H1 (cell line): ENCODE measurements around the gene FTCDNL1. TPM values are rescaled to one million over a fixed set of nuclear protein-coding genes. Genes with fewer than 3 reads are reported as not detected.

Experiments used
- CTCF ChIA-PET: fragments of 300-600 bp; sonication (Branson Sonifier 250); formaldehyde crosslinking; loops from one replicate; lab custom pipeline; 2021; ENCODE audit not compliant: partially characterized antibody; lab: Charles Lee
- POLR2A ChIA-PET: fragments of 300-600 bp; sonication (Branson Sonifier 250); formaldehyde crosslinking; loops from one replicate; lab custom pipeline; 2021; ENCODE audit warnings: inconsistent platforms; ENCODE audit not compliant: partially characterized antibody; lab: Charles Lee
- DNase-seq, 2 experiments: peaks; one replicate each; pipeline versions ENCODE4 v3.0.0 to v3.0.0-alpha.2; 2010 to 2022; ENCODE audit warnings: low spot score in 2 of 2, low read depth in 1 of 2, mixed read lengths in 1 of 2
- FAIRE-seq: peaks from 2 replicates; lab custom pipeline; 2011; peaks lifted over from hg19 to GRCh38; lab: Jason Lieb, UNC
- H2AFZ ChIP-seq: 2 replicates; pipeline ENCODE4 v1.8.1; 2012; ENCODE audit warnings: low read length, inconsistent platforms
- H2AK5ac ChIP-seq: 2 replicates; pipeline ENCODE4 v1.6.1; 2013; ENCODE audit warnings: low read depth, low read length
- H2BK120ac ChIP-seq: replicated peaks from 2 replicates; pipeline ENCODE3; 2013; ENCODE audit warnings: low read depth, low read length, inconsistent platforms
- H2BK12ac ChIP-seq: 2 replicates; pipeline ENCODE4 v1.6.1; 2013; ENCODE audit warnings: low read depth, low read length
- H2BK15ac ChIP-seq: 2 replicates; pipeline ENCODE4 v1.6.1; 2013; ENCODE audit warnings: low read length
- H2BK20ac ChIP-seq: 2 replicates; pipeline ENCODE4 v1.6.1; 2013; ENCODE audit warnings: low read length
- H2BK5ac ChIP-seq: 2 replicates; pipeline ENCODE4 v1.6.1; 2013; ENCODE audit warnings: low read depth, low read length
- H3K14ac ChIP-seq: 2 replicates; pipeline ENCODE4 v1.6.1; 2013; ENCODE audit warnings: inconsistent platforms; ENCODE audit not compliant: insufficient read length
- H3K18ac ChIP-seq: 2 replicates; pipeline ENCODE4 v1.6.1; 2013; ENCODE audit warnings: low read length; ENCODE audit errors: extremely low read depth
- H3K23ac ChIP-seq: 2 replicates; pipeline ENCODE4 v1.6.1; 2013; ENCODE audit warnings: inconsistent platforms; ENCODE audit not compliant: insufficient read length
- H3K23me2 ChIP-seq: 2 replicates; pipeline ENCODE4 v1.6.1; 2013; ENCODE audit warnings: low read depth, low read length
- H3K27ac ChIP-seq: 2 replicates; pipeline ENCODE4 v1.6.1; 2011; ENCODE audit warnings: low read depth, low read length, inconsistent platforms
- H3K27me3 ChIP-seq, 4 experiments: replicated peaks in 1 of 4; 1 replicate in 1 of 4; 2 replicates in 3 of 4; pipeline versions ENCODE4 v1.6.1 to v1.8.1; 2011 to 2013; ENCODE audit warnings: low read length in 3 of 4, mild to moderate bottlenecking in 3 of 4, inconsistent platforms in 2 of 4, mixed read lengths in 2 of 4, moderate library complexity in 1 of 4; ENCODE audit not compliant: control insufficient read depth in 3 of 4, insufficient read depth in 3 of 4; ENCODE audit errors: extremely low read depth in 1 of 4
- H3K36me3 ChIP-seq, 4 experiments: 2 replicates each; pipeline versions ENCODE4 v1.6.1 to v1.8.1; 2011 to 2013; ENCODE audit warnings: mild to moderate bottlenecking in 4 of 4, low read length in 3 of 4, moderate library complexity in 2 of 4, control low read depth in 1 of 4, inconsistent platforms in 1 of 4; ENCODE audit not compliant: insufficient read depth in 4 of 4, control insufficient read depth in 2 of 4
- H3K4ac ChIP-seq: replicated peaks from 2 replicates; pipeline ENCODE3; 2013; ENCODE audit warnings: low read length, low read depth, mixed read lengths, inconsistent platforms; ENCODE audit not compliant: insufficient read length
- H3K4me1 ChIP-seq, 4 experiments: replicated peaks in 1 of 4; 1 replicate in 1 of 4; 2 replicates in 3 of 4; pipeline versions ENCODE4 v1.6.1 to v1.8.1; 2011 to 2013; ENCODE audit warnings: low read length in 3 of 4, inconsistent platforms in 2 of 4, mixed read lengths in 1 of 4; ENCODE audit not compliant: insufficient read depth in 4 of 4, control insufficient read depth in 3 of 4
- H3K4me2 ChIP-seq, 2 experiments: 2 replicates each; pipeline versions ENCODE4 v1.6.1 to v1.8.1; 2011 to 2013; ENCODE audit warnings: low read depth in 2 of 2, low read length in 2 of 2, control low read depth in 1 of 2, inconsistent platforms in 1 of 2, mild to moderate bottlenecking in 1 of 2; ENCODE audit not compliant: insufficient read depth in 1 of 2
- H3K4me3 ChIP-seq, 4 experiments: fragments of 200-600, 300-600 bp in 1 of 4; sonication (generic), shearing (Covaris generic), sonication (Bioruptor Twin) in 1 of 4; 2 replicates each; pipeline versions ENCODE4 v1.5.1 to v1.8.1; 2011 to 2016; ENCODE audit warnings: low read length in 4 of 4, low read depth in 3 of 4, control low read depth in 2 of 4, inconsistent platforms in 2 of 4, mild to moderate bottlenecking in 2 of 4, mixed read lengths in 1 of 4, moderate library complexity in 1 of 4; ENCODE audit not compliant: insufficient read depth in 2 of 4; ENCODE audit errors: extremely low read depth in 1 of 4
- H3K56ac ChIP-seq: replicated peaks from 2 replicates; pipeline ENCODE3; 2013; ENCODE audit warnings: low read depth, mild to moderate bottlenecking, mixed read lengths, low read length, inconsistent platforms; ENCODE audit not compliant: insufficient read length
- H3K79me1 ChIP-seq: 2 replicates; pipeline ENCODE4 v1.6.1; 2013; ENCODE audit warnings: low read depth, low read length, control low read depth
- H3K79me2 ChIP-seq, 2 experiments: 2 replicates each; pipeline versions ENCODE4 v1.6.1 to v1.8.1; 2012 to 2013; ENCODE audit warnings: low read length in 2 of 2, mild to moderate bottlenecking in 2 of 2, inconsistent platforms in 1 of 2; ENCODE audit not compliant: insufficient read depth in 2 of 2, control insufficient read depth in 1 of 2
- H3K9ac ChIP-seq, 4 experiments: replicated peaks in 1 of 4; 1 replicate in 1 of 4; 2 replicates in 3 of 4; pipeline versions ENCODE4 v1.6.1 to v1.8.1; 2011 to 2013; ENCODE audit warnings: low read depth in 3 of 4, low read length in 3 of 4, control low read depth in 2 of 4, mild to moderate bottlenecking in 2 of 4, moderate library complexity in 2 of 4, inconsistent platforms in 1 of 4; ENCODE audit errors: extremely low read depth in 1 of 4
- H3K9me3 ChIP-seq, 2 experiments: 2 replicates each; pipeline versions ENCODE4 v1.6.1 to v1.8.1; 2012 to 2013; ENCODE audit warnings: mild to moderate bottlenecking in 2 of 2, moderate library complexity in 2 of 2, control low read depth in 1 of 2, inconsistent platforms in 1 of 2, low read depth in 1 of 2, low read length in 1 of 2, mixed read lengths in 1 of 2; ENCODE audit not compliant: insufficient read depth in 2 of 2
- H4K20me1 ChIP-seq, 2 experiments: replicated peaks in 1 of 2; 2 replicates each; pipeline versions ENCODE3 to v1.8.1; 2011 to 2013; ENCODE audit warnings: inconsistent platforms in 2 of 2, low read length in 2 of 2, mild to moderate bottlenecking in 1 of 2; ENCODE audit not compliant: insufficient read depth in 2 of 2, control insufficient read depth in 1 of 2
- H4K5ac ChIP-seq: 2 replicates; pipeline ENCODE4 v1.6.1; 2013; ENCODE audit warnings: low read length, low read depth, mixed read lengths, inconsistent platforms; ENCODE audit not compliant: insufficient read length
- H4K8ac ChIP-seq: 2 replicates; pipeline ENCODE4 v1.8.0; 2013; ENCODE audit warnings: mild to moderate bottlenecking, moderate library complexity, low read length, inconsistent platforms; ENCODE audit not compliant: insufficient read depth; ENCODE audit errors: extremely low read depth
- H4K91ac ChIP-seq: replicated peaks from 2 replicates; pipeline ENCODE3; 2013; ENCODE audit warnings: low read length, mixed read lengths, inconsistent platforms; ENCODE audit not compliant: insufficient read length
- JUN ChIP-seq: IDR thresholded peaks from 2 replicates; pipeline ENCODE4 v1.6.1; 2011; ENCODE audit warnings: low read depth, mild to moderate bottlenecking, improper control_type of control experiment, low read length
- WGBS, 2 experiments: shearing (Covaris generic) in 1 of 2; methylation state at CpG; one replicate each; pipeline versions ENCODE4 v1.1.6 to v1.1.7; 2013 to 2015; ENCODE audit warnings: low lambda C conversion rate in 2 of 2, mixed read lengths in 2 of 2, inconsistent platforms in 1 of 2, low coverage in 1 of 2, missing lambda C conversion rate in 1 of 2; ENCODE audit not compliant: insufficient replicate concordance in 2 of 2, insufficient coverage in 1 of 2, insufficient read length in 1 of 2; ENCODE audit errors: extremely low coverage in 1 of 2, missing lambda C conversion rate in 1 of 2; 5-methylcytosine and 5-hydroxymethylcytosine counted together
- polyA plus RNA-seq, 7 experiments: library from polyadenylated mRNA; depleted of rRNA in 3 of 7; stranded (reverse) in 5 of 7; unstranded in 2 of 7; fragments of >200 nt in 5 of 7; fragments of 200-250 nt in 2 of 7; gene quantifications; 1 replicate in 5 of 7; 2 replicates in 1 of 7; 4 replicates in 1 of 7; pipeline versions ENCODE4 v1.2.1 to v1.2.3, GENCODE V29; 2011 to 2013; ENCODE audit warnings: missing spikeins in 2 of 7, mixed read lengths in 2 of 7
- total RNA-seq: library from RNA; stranded (reverse); fragmentation: NEBNext Ultra II Directional; extraction: Animal tissue kit (Norgen Biotek cat#: 25700); gene quantifications from 2 replicates; pipeline ENCODE4 v1.2.1, GENCODE V29; 2021

FTCDNL1 gene
- total and polyA plus RNA-seq, 2 of the 8 experiments (the other 6 are each of a cell fraction or from before 2014, with no cell fraction given), result 0.41 to 0.97 TPM

DNA sequence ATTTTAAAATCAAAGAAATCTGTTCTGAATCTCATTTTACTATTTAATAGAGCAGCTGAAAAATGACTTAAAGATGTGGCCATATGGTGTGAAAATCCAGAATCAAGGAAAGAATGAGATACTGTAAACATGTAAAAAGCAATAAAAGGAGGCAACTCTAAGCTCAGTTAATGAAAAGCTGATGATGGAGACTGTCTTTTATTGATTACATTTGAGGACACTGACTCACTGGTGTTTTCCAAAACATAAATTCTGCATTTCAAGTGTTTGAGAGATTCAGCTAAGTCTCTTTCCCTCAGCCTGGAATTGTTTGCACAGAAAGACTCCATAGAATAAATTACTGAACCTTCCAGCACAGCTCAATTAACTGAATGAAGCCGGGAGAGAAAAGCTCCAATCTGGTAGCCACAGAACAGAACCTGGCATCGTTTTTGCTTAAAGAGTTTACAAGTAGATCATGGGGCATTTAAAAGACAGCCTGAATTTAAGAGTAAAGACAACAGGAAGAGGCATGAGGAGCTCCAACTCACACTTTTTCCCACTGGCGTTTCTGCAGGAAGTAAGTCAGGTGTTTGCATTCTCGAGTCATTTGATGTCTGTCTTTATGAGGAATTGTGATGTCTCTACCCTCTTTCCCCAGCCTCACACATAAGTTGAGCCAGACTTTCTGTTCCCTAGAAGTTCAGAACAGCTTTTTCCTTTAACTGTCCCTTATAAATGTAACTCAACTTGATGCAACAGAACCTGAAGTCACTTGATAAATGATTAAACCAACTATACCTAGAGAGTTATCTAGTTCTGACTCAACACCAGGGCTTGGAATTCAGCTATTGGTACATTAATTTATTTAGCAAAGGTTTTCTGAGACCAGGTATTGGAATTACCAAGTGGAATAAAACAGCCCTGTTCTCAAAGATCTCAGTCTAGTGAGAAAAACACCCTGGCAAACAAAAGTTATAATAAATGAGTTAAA is 53.3 kb downstream of the FTCDNL1 start:
- Histone ChIP-seq H3K4me2 (no peak overlapping the region), H3K4me1 (peaks cover 0 to 13% (median 3%) of the 10 kb centered on the region in 4 experiments; a peak in 4 of 7 replicates), H4K5ac (no peak overlapping the region), H3K14ac (no peak overlapping the region), H3K27ac (no peak overlapping the region), H2BK120ac (no peak overlapping the region), H3K27me3 (no peaks in the 10 kb centered on the region; a peak in 1 of 7 replicates), H4K8ac (no peak overlapping the region), H2AFZ (no peak overlapping the region), H3K79me2 (no peaks in the 10 kb centered on the region), H2BK20ac (no peak overlapping the region), H2BK15ac (no peak overlapping the region), H2BK12ac (no peak overlapping the region), H4K20me1 (no peaks in the 10 kb centered on the region), H3K9me3 (no peaks in the 10 kb centered on the region), H3K23me2 (no peaks in the 10 kb centered on the region), H3K79me1 (no peaks in the 10 kb centered on the region), H3K4me3 (no peak overlapping the region), H3K4ac (no peak overlapping the region), H3K9ac (no peak overlapping the region), H3K18ac (no peak overlapping the region), H4K91ac (no peak overlapping the region), H2AK5ac (no peak overlapping the region), H3K36me3 (no peaks in the 10 kb centered on the region), H3K56ac (no peak overlapping the region), H2BK5ac (no peak overlapping the region), H3K23ac (no peak overlapping the region)
- DNase-seq (no peak), FAIRE-seq (no peak)
- CTCF ChIA-PET, result interaction anchor here (1.1 to 1.9 kb wide), 3 partner anchors 10 to 58 kb away, joined by 3 to 4 read pairs (median 4); no protein-coding TSS in a partner anchor
- 75% methylated on average over 4 of the region's 4 CpGs; no CpG with 5 or more reads in 1 of the 2 experiments for whole genome bisulfite sequencing, 2 experiments
- TF ChIP-seq JUN, result no peak
- POLR2A ChIA-PET, result interaction anchor here (0.5 to 1.1 kb wide), 2 partner anchors 58 to 656 kb away, joined by 3 to 4 read pairs; no protein-coding TSS in a partner anchor
